ENCODE measurements around the gene ABCA13.

DNA sequence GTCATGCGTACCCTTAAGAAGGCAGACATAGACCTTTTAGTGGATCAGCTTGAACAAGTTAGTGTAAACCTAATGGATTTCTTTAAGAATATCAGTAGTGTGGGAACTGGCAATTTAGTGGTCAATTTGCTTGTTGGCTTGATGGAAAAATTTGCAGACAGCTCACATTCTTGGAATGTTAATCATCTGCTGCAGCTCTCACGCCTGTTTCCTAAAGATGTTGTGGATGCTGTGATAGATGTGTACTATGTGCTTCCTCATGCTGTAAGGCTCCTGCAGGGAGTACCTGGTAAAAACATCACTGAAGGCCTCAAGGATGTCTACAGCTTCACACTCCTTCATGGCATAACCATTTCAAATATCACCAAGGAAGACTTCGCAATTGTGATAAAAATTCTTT, 103.4 kb downstream of the ABCA13 start:
- no peak for TF ChIP-seq SMC3 (IDR thresholded peaks at IDR 0.05; ENCODE audit: low read depth, low read length)
- TF ChIP-seq POLR2A (IDR thresholded peaks at IDR 0.05; ENCODE audit: low read depth, low read length), result no peak
- TF ChIP-seq, protein P1, sequence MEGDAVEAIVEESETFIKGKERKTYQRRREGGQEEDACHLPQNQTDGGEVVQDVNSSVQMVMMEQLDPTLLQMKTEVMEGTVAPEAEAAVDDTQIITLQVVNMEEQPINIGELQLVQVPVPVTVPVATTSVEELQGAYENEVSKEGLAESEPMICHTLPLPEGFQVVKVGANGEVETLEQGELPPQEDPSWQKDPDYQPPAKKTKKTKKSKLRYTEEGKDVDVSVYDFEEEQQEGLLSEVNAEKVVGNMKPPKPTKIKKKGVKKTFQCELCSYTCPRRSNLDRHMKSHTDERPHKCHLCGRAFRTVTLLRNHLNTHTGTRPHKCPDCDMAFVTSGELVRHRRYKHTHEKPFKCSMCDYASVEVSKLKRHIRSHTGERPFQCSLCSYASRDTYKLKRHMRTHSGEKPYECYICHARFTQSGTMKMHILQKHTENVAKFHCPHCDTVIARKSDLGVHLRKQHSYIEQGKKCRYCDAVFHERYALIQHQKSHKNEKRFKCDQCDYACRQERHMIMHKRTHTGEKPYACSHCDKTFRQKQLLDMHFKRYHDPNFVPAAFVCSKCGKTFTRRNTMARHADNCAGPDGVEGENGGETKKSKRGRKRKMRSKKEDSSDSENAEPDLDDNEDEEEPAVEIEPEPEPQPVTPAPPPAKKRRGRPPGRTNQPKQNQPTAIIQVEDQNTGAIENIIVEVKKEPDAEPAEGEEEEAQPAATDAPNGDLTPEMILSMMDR (conservative IDR thresholded peaks at IDR 0.05; ENCODE audit: low read depth, low read length), result no peak
- TF ChIP-seq MAFK (IDR thresholded peaks at IDR 0.05; ENCODE audit: low read depth, low read length), result no peak
- TF ChIP-seq CEBPB (IDR thresholded peaks at IDR 0.05; ENCODE audit: low read depth, low read length), result no peak
- TF ChIP-seq RAD21 (IDR thresholded peaks at IDR 0.05; ENCODE audit: low read length), result no peak
- TF ChIP-seq RFX5 (IDR thresholded peaks at IDR 0.05; ENCODE audit: low read depth, low read length), result no peak
- no peak for TF ChIP-seq CHD1 (IDR thresholded peaks at IDR 0.05; ENCODE audit: low read depth, low read length)
- TF ChIP-seq FOS (IDR thresholded peaks at IDR 0.05; ENCODE audit: low read depth, low read length), result no peak
- TF ChIP-seq, protein P2, sequence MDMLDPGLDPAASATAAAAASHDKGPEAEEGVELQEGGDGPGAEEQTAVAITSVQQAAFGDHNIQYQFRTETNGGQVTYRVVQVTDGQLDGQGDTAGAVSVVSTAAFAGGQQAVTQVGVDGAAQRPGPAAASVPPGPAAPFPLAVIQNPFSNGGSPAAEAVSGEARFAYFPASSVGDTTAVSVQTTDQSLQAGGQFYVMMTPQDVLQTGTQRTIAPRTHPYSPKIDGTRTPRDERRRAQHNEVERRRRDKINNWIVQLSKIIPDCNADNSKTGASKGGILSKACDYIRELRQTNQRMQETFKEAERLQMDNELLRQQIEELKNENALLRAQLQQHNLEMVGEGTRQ (IDR thresholded peaks at IDR 0.05; ENCODE audit: low read depth, low read length), result no peak
- TF ChIP-seq, protein P3, sequence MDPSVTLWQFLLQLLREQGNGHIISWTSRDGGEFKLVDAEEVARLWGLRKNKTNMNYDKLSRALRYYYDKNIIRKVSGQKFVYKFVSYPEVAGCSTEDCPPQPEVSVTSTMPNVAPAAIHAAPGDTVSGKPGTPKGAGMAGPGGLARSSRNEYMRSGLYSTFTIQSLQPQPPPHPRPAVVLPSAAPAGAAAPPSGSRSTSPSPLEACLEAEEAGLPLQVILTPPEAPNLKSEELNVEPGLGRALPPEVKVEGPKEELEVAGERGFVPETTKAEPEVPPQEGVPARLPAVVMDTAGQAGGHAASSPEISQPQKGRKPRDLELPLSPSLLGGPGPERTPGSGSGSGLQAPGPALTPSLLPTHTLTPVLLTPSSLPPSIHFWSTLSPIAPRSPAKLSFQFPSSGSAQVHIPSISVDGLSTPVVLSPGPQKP (IDR thresholded peaks at IDR 0.05; ENCODE audit: borderline replicate concordance, low read depth, low read length), result no peak
- TF ChIP-seq MAZ (IDR thresholded peaks at IDR 0.05; ENCODE audit: borderline replicate concordance, low read depth, low read length), result no peak
- no peak for TF ChIP-seq MXI1 (IDR thresholded peaks at IDR 0.05; ENCODE audit: borderline replicate concordance, low read depth, low read length)
- TF ChIP-seq RCOR1 (IDR thresholded peaks at IDR 0.05; ENCODE audit: insufficient replicate concordance, low read length), result no peak
